SU-DHL-6 (cell line): ENCODE results near the gene ACTL8.

Source experiments
- EZH2phosphoT487 ChIP-seq: fragments of 200-600 bp; sonication (generic), shearing (Covaris generic); conservative IDR thresholded peaks from 2 replicates; pipeline ENCODE4 v1.6.1; 2018; ENCODE audit warnings: mild to moderate bottlenecking, antibody characterized with exemption, low read length, moderate library complexity, mixed read lengths
- TF ChIP-seq, protein P1 (sequence below): fragments of 200-600 bp; sonication (generic); IDR thresholded peaks from one replicate; pipeline ENCODE4 v1.5.1; 2017; ENCODE audit warnings: antibody characterized with exemption, mild to moderate bottlenecking, low read length, moderate library complexity; ENCODE audit not compliant: insufficient read depth, poor library complexity, severe bottlenecking

DNA sequence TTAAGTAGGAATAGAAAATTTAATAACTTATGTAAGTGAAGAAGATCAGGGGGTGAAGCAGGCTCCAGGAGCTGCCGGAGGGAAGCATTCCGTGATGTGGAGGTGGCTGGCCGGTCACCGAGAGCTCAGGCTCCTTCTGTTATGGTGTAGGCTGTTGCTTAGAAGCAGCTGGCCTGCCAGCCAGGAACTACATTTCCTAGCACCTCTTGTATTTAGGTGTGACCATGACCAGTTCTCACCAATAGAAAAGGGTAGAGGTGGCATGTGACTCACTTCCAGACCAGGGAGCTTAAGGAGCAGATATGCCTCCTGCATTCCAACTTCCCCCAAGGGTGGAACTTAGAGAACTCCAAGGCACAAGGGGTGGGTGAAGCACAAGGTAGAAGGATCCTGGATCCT lies 120.7 kb downstream of the ACTL8 start:
- TF ChIP-seq, protein P1, sequence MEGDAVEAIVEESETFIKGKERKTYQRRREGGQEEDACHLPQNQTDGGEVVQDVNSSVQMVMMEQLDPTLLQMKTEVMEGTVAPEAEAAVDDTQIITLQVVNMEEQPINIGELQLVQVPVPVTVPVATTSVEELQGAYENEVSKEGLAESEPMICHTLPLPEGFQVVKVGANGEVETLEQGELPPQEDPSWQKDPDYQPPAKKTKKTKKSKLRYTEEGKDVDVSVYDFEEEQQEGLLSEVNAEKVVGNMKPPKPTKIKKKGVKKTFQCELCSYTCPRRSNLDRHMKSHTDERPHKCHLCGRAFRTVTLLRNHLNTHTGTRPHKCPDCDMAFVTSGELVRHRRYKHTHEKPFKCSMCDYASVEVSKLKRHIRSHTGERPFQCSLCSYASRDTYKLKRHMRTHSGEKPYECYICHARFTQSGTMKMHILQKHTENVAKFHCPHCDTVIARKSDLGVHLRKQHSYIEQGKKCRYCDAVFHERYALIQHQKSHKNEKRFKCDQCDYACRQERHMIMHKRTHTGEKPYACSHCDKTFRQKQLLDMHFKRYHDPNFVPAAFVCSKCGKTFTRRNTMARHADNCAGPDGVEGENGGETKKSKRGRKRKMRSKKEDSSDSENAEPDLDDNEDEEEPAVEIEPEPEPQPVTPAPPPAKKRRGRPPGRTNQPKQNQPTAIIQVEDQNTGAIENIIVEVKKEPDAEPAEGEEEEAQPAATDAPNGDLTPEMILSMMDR = no peak
- no peak for TF ChIP-seq EZH2phosphoT487
